HEK293 (cell line): ENCODE results near the gene FUT9.

Source experiments
- CTCF ChIA-PET: fragments of 350-600 bp; formaldehyde crosslinking; extraction: SDS; loops from one replicate; lab custom pipeline; 2021; ENCODE audit warnings: antibody characterized with exemption; lab: Yijun Ruan, JAX
- POLR2A ChIA-PET: fragments of 300-600 bp; formaldehyde crosslinking; extraction: SDS; loops from one replicate; lab custom pipeline; 2020; ENCODE audit warnings: antibody characterized with exemption, inconsistent platforms; lab: Yijun Ruan, JAX
- H3K27ac ChIP-seq: fragments of 200-500 bp; sonication (Bioruptor generic); 2 replicates; pipeline ENCODE4 v1.5.1; 2014; ENCODE audit warnings: low read depth, low read length, control low read depth, inconsistent platforms; ENCODE audit errors: extremely low read depth
- H3K36me3 ChIP-seq, 2 experiments: fragments of 200-500 bp in 1 of 2; sonication (Bioruptor generic) in 1 of 2; 1 replicate in 1 of 2; 2 replicates in 1 of 2; pipeline ENCODE4 v1.5.1; 2014 to 2017; ENCODE audit warnings: inconsistent platforms in 2 of 2, low read length in 2 of 2; ENCODE audit not compliant: control insufficient read depth in 2 of 2, insufficient read depth in 1 of 2
- H3K4me1 ChIP-seq: fragments of 200-500 bp; sonication (Bioruptor generic); 2 replicates; pipeline ENCODE4 v1.5.1; 2014; ENCODE audit warnings: mild to moderate bottlenecking, low read length, inconsistent platforms; ENCODE audit not compliant: control insufficient read depth, insufficient read depth
- H3K4me3 ChIP-seq: 2 replicates; pipeline ENCODE4 v1.5.1; 2011; ENCODE audit warnings: low read depth, mild to moderate bottlenecking, control low read depth, low read length, moderate library complexity
- H3K9me3 ChIP-seq: fragments of 200-500 bp; sonication (Bioruptor generic); 2 replicates; pipeline ENCODE4 v1.5.1; 2014; ENCODE audit warnings: low read depth, low read length, inconsistent platforms; ENCODE audit not compliant: control insufficient read depth, insufficient read depth
- AEBP2 ChIP-seq: fragments of 450-650 bp; formaldehyde crosslinking; IDR thresholded peaks from 2 replicates; pipeline ENCODE4 v1.5.1; 2016; ENCODE audit warnings: missing biosample characterization, missing genetic modification characterization, borderline replicate concordance
- BCL11B ChIP-seq: fragments of 450-650 bp; formaldehyde crosslinking; IDR thresholded peaks from 2 replicates; pipeline ENCODE4 v1.5.1; 2016; ENCODE audit warnings: low read depth, missing biosample characterization, missing genetic modification characterization
- ELK4 ChIP-seq: IDR thresholded peaks from 2 replicates; pipeline ENCODE4 v1.6.1; 2011; ENCODE audit warnings: mild to moderate bottlenecking, low read depth, low read length, borderline replicate concordance
- HOXD13 ChIP-seq: sonication (generic); formaldehyde crosslinking; IDR thresholded peaks from 2 replicates; pipeline ENCODE4 v1.8.0; 2022; ENCODE audit warnings: missing genetic modification reagents, borderline replicate concordance
- REPIN1 ChIP-seq: fragments of 450-650 bp; formaldehyde crosslinking; IDR thresholded peaks from 2 replicates; pipeline ENCODE4 v1.5.1; 2017; ENCODE audit warnings: missing biosample characterization, missing genetic modification characterization, low read depth
- ZBTB17 ChIP-seq: fragments of 450-650 bp; formaldehyde crosslinking; IDR thresholded peaks from 2 replicates; pipeline ENCODE4 v1.5.1; 2016; ENCODE audit warnings: missing biosample characterization, missing genetic modification characterization
- ZFP41 ChIP-seq: fragments of 450-650 bp; formaldehyde crosslinking; IDR thresholded peaks from 2 replicates; pipeline ENCODE4 v1.5.1; 2016; ENCODE audit warnings: missing biosample characterization, missing genetic modification characterization, borderline replicate concordance
- ZFP69B ChIP-seq: fragments of 450-650 bp; formaldehyde crosslinking; IDR thresholded peaks from 2 replicates; pipeline ENCODE4 v1.5.1; 2016; ENCODE audit warnings: missing biosample characterization, missing genetic modification characterization
- ZNF2 ChIP-seq: fragments of 450-650 bp; formaldehyde crosslinking; IDR thresholded peaks from 2 replicates; pipeline ENCODE4 v1.5.1; 2016; ENCODE audit warnings: missing biosample characterization, missing genetic modification characterization
- ZNF223 ChIP-seq: fragments of 450-650 bp; formaldehyde crosslinking; IDR thresholded peaks from 2 replicates; pipeline ENCODE4 v1.5.1; 2016; ENCODE audit warnings: missing biosample characterization, missing genetic modification characterization
- ZNF23 ChIP-seq: fragments of 450-650 bp; formaldehyde crosslinking; IDR thresholded peaks from 2 replicates; pipeline ENCODE4 v1.5.1; 2016; ENCODE audit warnings: missing biosample characterization, missing genetic modification characterization, borderline replicate concordance
- ZNF350 ChIP-seq: fragments of 450-650 bp; formaldehyde crosslinking; IDR thresholded peaks from 2 replicates; pipeline ENCODE4 v1.5.0; 2017; ENCODE audit warnings: missing biosample characterization, mild to moderate bottlenecking, missing genetic modification characterization
- ZNF354C ChIP-seq: fragments of 450-650 bp; formaldehyde crosslinking; IDR thresholded peaks from 2 replicates; pipeline ENCODE4 v1.5.1; 2016; ENCODE audit warnings: missing biosample characterization, missing genetic modification characterization, low read depth, borderline replicate concordance
- ZNF391 ChIP-seq: fragments of 450-650 bp; formaldehyde crosslinking; IDR thresholded peaks from 2 replicates; pipeline ENCODE4 v1.5.1; 2016; ENCODE audit warnings: low read depth, missing biosample characterization, missing genetic modification characterization, borderline replicate concordance
- ZNF514 ChIP-seq: fragments of 450-650 bp; formaldehyde crosslinking; IDR thresholded peaks from 2 replicates; pipeline ENCODE4 v1.5.1; 2016; ENCODE audit warnings: missing biosample characterization, missing genetic modification characterization
- ZNF555 ChIP-seq: fragments of 450-650 bp; formaldehyde crosslinking; conservative IDR thresholded peaks from 2 replicates; pipeline ENCODE4 v1.5.1; 2017; ENCODE audit warnings: missing biosample characterization, mild to moderate bottlenecking, missing genetic modification characterization, inconsistent platforms
- ZNF558 ChIP-seq: fragments of 450-650 bp; formaldehyde crosslinking; IDR thresholded peaks from 2 replicates; pipeline ENCODE4 v1.5.1; 2016; ENCODE audit warnings: missing biosample characterization, missing genetic modification characterization
- ZNF585B ChIP-seq: fragments of 450-650 bp; formaldehyde crosslinking; IDR thresholded peaks from 2 replicates; pipeline ENCODE4 v1.5.1; 2016; ENCODE audit warnings: missing biosample characterization, missing genetic modification characterization
- ZNF621 ChIP-seq: fragments of 450-650 bp; formaldehyde crosslinking; IDR thresholded peaks from 2 replicates; pipeline ENCODE4 v1.5.1; 2017; ENCODE audit warnings: missing biosample characterization, missing genetic modification characterization
- ZNF623 ChIP-seq: fragments of 450-650 bp; formaldehyde crosslinking; IDR thresholded peaks from 2 replicates; pipeline ENCODE4 v1.5.1; 2016; ENCODE audit warnings: missing biosample characterization, missing genetic modification characterization
- ZNF629 ChIP-seq: fragments of 450-650 bp; formaldehyde crosslinking; IDR thresholded peaks from 2 replicates; pipeline ENCODE4 v1.5.1; 2017; ENCODE audit warnings: missing biosample characterization, missing genetic modification characterization
- ZNF645 ChIP-seq: fragments of 450-650 bp; formaldehyde crosslinking; IDR thresholded peaks from 2 replicates; pipeline ENCODE4; 2016; ENCODE audit warnings: missing biosample characterization, missing genetic modification characterization
- ZNF701 ChIP-seq: fragments of 450-650 bp; formaldehyde crosslinking; IDR thresholded peaks from 2 replicates; pipeline ENCODE4 v1.5.1; 2016; ENCODE audit warnings: missing biosample characterization, missing genetic modification characterization
- ZNF747 ChIP-seq: fragments of 450-650 bp; formaldehyde crosslinking; IDR thresholded peaks from 2 replicates; pipeline ENCODE4 v1.5.1; 2016; ENCODE audit warnings: missing biosample characterization, missing genetic modification characterization
- ZSCAN16 ChIP-seq: fragments of 450-650 bp; formaldehyde crosslinking; IDR thresholded peaks from 2 replicates; pipeline ENCODE4 v1.5.1; 2016; ENCODE audit warnings: missing biosample characterization, missing genetic modification characterization
- TF ChIP-seq, protein P1 (sequence below): fragments of 450-650 bp; formaldehyde crosslinking; IDR thresholded peaks from 2 replicates; pipeline ENCODE4 v1.5.1; 2016; ENCODE audit warnings: missing biosample characterization, missing genetic modification characterization

FUT9 gene

DNA sequence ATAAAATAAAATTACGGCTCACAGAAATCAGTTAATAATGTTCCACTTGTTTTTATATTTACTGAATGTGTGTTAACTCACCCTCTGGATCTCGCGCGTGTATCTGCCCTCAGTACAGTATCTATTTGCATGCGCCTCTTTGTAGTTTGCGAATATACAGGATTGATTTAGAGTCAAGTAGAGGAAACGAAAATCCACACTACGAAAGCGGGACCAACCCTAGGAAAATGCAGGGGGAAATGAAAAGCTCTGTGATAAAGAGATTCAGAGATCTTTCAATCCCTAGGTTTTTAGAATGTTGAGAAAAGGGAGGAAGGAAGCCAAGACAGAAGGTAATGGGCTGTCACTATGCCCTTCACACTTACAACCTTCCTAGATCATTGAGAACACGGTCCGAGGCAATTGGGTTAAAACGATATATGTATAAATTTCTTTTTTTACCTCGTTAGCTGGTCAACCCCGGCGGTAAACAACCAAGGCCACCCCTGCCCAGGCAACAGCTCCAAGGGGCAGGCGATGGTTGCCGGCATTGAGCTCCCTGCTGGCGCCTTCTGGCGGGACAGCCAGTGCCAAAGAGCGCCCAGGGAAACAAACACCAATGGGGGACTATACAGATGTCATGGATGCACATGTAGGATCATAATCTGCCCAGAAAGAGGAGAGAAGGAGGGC is 792 bp upstream of the FUT9 start (continued):
- TF ChIP-seq, protein P1, sequence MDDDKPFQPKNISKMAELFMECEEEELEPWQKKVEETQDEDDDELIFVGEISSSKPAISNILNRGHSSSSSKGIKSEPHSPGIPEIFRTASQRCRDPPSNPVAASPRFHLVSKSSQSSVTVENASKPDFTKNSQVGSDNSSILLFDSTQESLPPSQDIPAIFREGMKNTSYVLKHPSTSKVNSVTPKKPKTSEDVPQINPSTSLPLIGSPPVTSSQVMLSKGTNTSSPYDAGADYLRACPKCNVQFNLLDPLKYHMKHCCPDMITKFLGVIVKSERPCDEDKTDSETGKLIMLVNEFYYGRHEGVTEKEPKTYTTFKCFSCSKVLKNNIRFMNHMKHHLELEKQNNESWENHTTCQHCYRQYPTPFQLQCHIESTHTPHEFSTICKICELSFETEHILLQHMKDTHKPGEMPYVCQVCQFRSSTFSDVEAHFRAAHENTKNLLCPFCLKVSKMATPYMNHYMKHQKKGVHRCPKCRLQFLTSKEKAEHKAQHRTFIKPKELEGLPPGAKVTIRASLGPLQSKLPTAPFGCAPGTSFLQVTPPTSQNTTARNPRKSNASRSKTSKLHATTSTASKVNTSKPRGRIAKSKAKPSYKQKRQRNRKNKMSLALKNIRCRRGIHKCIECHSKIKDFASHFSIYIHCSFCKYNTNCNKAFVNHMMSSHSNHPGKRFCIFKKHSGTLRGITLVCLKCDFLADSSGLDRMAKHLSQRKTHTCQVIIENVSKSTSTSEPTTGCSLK (tag by site-specific recombination) = no peak
- TF ChIP-seq ZFP41 (tag by site-specific recombination) = no peak
- TF ChIP-seq ZNF623 (tag by site-specific recombination) = no peak
- no peak for TF ChIP-seq ZNF223 (tag by site-specific recombination)
- no peak for TF ChIP-seq ZNF555
- no peak for TF ChIP-seq ZNF350 (tag by site-specific recombination)
- no peak for TF ChIP-seq BCL11B (tag by site-specific recombination)
- TF ChIP-seq ZFP69B = no peak
- no peak for TF ChIP-seq ZNF629 (tag by site-specific recombination)
- TF ChIP-seq HOXD13 = no peak
- TF ChIP-seq ZNF558 = no peak
- TF ChIP-seq ZNF23 (tag by site-specific recombination) = no peak
- TF ChIP-seq ZNF645 = no peak
- no peak for TF ChIP-seq ZNF354C (tag by site-specific recombination)

- Histone ChIP-seq H3K4me1 (no peaks in the 10 kb centered on the region), H3K4me3 (peak overlapping the region; percentile 39), H3K27ac (no peak overlapping the region), H3K9me3 (no peaks in the 10 kb centered on the region), H3K36me3 (no peaks in the 10 kb centered on the region)
- POLR2A ChIA-PET = interaction anchor here (0.6 kb wide), 1 partner anchor 650 kb away, joined by 6 read pairs; no protein-coding TSS in a partner anchor
- TF ChIP-seq ZSCAN16 (tag by site-specific recombination) = no peak
- no peak for TF ChIP-seq ZBTB17 (tag by site-specific recombination)
- no peak for TF ChIP-seq ZNF514
- no peak for TF ChIP-seq ZNF2 (tag by site-specific recombination)
- TF ChIP-seq ZNF747 (tag by site-specific recombination) = no peak
- no peak for TF ChIP-seq ZNF558
- no peak for TF ChIP-seq ZNF621
- no peak for TF ChIP-seq ZNF391 (tag by site-specific recombination)
- TF ChIP-seq ZNF585B (tag by site-specific recombination) = no peak
- TF ChIP-seq ZNF701 (tag by site-specific recombination) = no peak
- TF ChIP-seq REPIN1 (tag by site-specific recombination) = no peak
- no peak for TF ChIP-seq ELK4
- no peak for TF ChIP-seq AEBP2 (tag by site-specific recombination)
- CTCF ChIA-PET = no interaction called here
Measured at GRCh38 chr6:96016334-96017069, 728 bp downstream of the FUT9 start.
